T47D (cell line): ENCODE data around the gene SBNO1.

Source experiments
- DNase-seq, 2 experiments: peaks; one replicate each; pipeline versions ENCODE4 v3.0.0 to v3.0.0-alpha.2; 2011 to 2012; ENCODE audit warnings: low read depth in 1 of 2, low spot score in 1 of 2
- JUND ChIP-seq: IDR thresholded peaks from 2 replicates; pipeline ENCODE4 v1.6.1; 2012; ENCODE audit warnings: low read depth
- in situ Hi-C: cut with HindIII; loops from 2 replicates; pipeline ENCODE4 v1.10.0; 2016; ENCODE audit warnings: low sequenced_read_pairs, low pct_unique_long_range_greater_than_20kb

Gene SBNO1

GRCh38 chr12:123269395-123269892 lies 95.2 kb downstream of the SBNO1 start:
- no peak for TF ChIP-seq JUND
- in situ Hi-C loops = no loop called here
- no peak for DNase-seq

- in situ Hi-C loops = no loop called here
- TF ChIP-seq JUND = no peak
- DNase-seq = no peak
Measured at GRCh38 chr12:123268850-123269249, 95.8 kb downstream of the SBNO1 start.

- no peak for TF ChIP-seq JUND
- in situ Hi-C loops = no loop called here
- no peak for DNase-seq
Measured at GRCh38 chr12:123267991-123268843, 96.4 kb downstream of the SBNO1 start.

GRCh38 chr12:123267335-123267920 lies 97.2 kb downstream of the SBNO1 start:
- no peak for DNase-seq
- in situ Hi-C loops = no loop called here
- TF ChIP-seq JUND = no peak

- in situ Hi-C loops = no loop called here
- no peak for DNase-seq
- TF ChIP-seq JUND = no peak
Measured at GRCh38 chr12:123266679-123267277, 97.9 kb downstream of the SBNO1 start.

GRCh38 chr12:123265851-123266678 lies 98.6 kb downstream of the SBNO1 start:
- in situ Hi-C loops = no loop called here
- DNase-seq = no peak
- no peak for TF ChIP-seq JUND

- peak in 1 of 2 experiments; percentile 31 for DNase-seq
- no peak for TF ChIP-seq JUND
- in situ Hi-C loops = no loop called here
Measured at GRCh38 chr12:123264642-123265041, 100.0 kb downstream of the SBNO1 start.

GRCh38 chr12:123263196-123263817 lies 101.3 kb downstream of the SBNO1 start:
- no peak for DNase-seq
- in situ Hi-C loops = no loop called here
- no peak for TF ChIP-seq JUND

GRCh38 chr12:123261196-123261595 lies 103.5 kb downstream of the SBNO1 start:
- no peak for DNase-seq
- no peak for TF ChIP-seq JUND
- in situ Hi-C loops = no loop called here

GRCh38 chr12:123260081-123260480 lies 104.6 kb downstream of the SBNO1 start:
- no peak for TF ChIP-seq JUND
- peak in 1 of 2 experiments; percentile 74 for DNase-seq
- in situ Hi-C loops = no loop called here

GRCh38 chr12:123258593-123258992 lies 106.1 kb downstream of the SBNO1 start:
- no peak for DNase-seq
- in situ Hi-C loops = no loop called here

More at GRCh38 chr12:123258593-123258992, 106.1 kb downstream of the SBNO1 start:
- no peak for TF ChIP-seq JUND
